22Rv1 (cell line): ENCODE measurements around the gene ARMC8.

Source experiments
- ZFX ChIP-seq: fragments of 450-650 bp; IDR thresholded peaks from 2 replicates; pipeline ENCODE4 v1.6.1; 2017; ENCODE audit warnings: antibody characterized with exemption, borderline replicate concordance
- TF ChIP-seq, protein P1 (sequence below): fragments of 450-650 bp; IDR thresholded peaks from 2 replicates; pipeline ENCODE4 v1.5.1; 2017; ENCODE audit warnings: mild to moderate bottlenecking

DNA sequence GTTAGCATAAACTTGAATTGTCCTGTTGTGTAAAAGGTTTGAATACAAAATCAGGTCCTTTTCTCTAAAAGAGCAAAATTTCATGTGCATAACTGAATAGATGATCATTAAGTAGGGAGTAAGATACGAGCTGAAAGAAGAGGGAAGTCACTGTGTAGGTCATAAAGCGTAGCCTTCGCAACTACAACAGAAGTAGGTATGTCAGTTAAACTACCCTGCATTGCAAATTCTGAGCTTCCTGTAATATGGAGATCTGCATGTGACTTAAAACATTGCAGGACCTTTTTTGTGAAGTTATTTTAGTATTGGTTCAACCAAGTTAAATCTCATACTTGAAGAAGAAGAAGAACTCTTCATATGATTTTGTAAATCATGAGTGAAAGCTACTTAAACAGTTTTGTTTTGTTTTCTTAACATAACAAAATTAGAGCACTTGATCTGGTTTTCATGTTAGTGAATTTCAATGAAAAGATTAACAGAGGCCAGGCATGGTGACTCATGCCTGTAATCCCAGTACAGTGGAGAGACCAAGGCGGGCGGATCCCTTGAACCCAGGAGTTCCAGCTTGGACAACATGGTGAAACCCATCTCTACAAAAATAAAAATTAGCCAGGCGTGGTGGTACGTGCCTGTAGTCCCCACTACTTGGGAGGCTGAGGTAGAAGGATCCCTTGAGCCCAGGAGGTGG lies 26.4 kb downstream of the ARMC8 start:
- TF ChIP-seq, protein P1, sequence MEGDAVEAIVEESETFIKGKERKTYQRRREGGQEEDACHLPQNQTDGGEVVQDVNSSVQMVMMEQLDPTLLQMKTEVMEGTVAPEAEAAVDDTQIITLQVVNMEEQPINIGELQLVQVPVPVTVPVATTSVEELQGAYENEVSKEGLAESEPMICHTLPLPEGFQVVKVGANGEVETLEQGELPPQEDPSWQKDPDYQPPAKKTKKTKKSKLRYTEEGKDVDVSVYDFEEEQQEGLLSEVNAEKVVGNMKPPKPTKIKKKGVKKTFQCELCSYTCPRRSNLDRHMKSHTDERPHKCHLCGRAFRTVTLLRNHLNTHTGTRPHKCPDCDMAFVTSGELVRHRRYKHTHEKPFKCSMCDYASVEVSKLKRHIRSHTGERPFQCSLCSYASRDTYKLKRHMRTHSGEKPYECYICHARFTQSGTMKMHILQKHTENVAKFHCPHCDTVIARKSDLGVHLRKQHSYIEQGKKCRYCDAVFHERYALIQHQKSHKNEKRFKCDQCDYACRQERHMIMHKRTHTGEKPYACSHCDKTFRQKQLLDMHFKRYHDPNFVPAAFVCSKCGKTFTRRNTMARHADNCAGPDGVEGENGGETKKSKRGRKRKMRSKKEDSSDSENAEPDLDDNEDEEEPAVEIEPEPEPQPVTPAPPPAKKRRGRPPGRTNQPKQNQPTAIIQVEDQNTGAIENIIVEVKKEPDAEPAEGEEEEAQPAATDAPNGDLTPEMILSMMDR, result no peak
- no peak for TF ChIP-seq ZFX
